ENCODE measurements around the gene SKP2. TPM values are rescaled to one million over a fixed set of nuclear protein-coding genes. Genes with fewer than 3 reads are reported as not detected.

SKP2 gene
- total RNA-seq, 2 experiments from 2014 or later = 40.8 to 49.2 TPM

- H3K4me1 Mint-ChIP-seq = peaks cover 26% of the 10 kb centered on the region
- H3K27ac Mint-ChIP-seq = no peak overlapping the region
- H3K4me3 Mint-ChIP-seq = no peak overlapping the region
- DNase-seq (no peak), ATAC-seq (ENCODE audit: low read depth) (no peak)
- no peaks in the 10 kb centered on the region for H3K9me3 Mint-ChIP-seq
- H3K36me3 Mint-ChIP-seq = peaks cover 13% of the 10 kb centered on the region
- POLR2A ChIA-PET = no interaction called here
- H3K27me3 Mint-ChIP-seq = no peaks in the 10 kb centered on the region
Measured at GRCh38 chr5:36147681-36148080, 4.2 kb upstream of the SKP2 start.

GRCh38 chr5:36150676-36151433, 1.1 kb upstream of the SKP2 start:
- POLR2A ChIA-PET = interaction anchor here (1.0 to 2.9 kb wide), 9 partner anchors 10 to 1235 kb away, joined by 3 to 36 read pairs (median 5); partner anchors contain the start of genes BRIX1, DNAJC21, NADK2 and NIPBL
- Mint-ChIP-seq H3K4me1 (peaks cover 46% of the 10 kb centered on the region), H3K27ac (peak overlapping the region; percentile 94), H3K4me3 (peak overlapping the region; percentile 96), H3K27me3 (no peaks in the 10 kb centered on the region), H3K36me3 (peaks cover 24% of the 10 kb centered on the region), H3K9me3 (no peaks in the 10 kb centered on the region)
- ATAC-seq (ENCODE audit: low read depth) = peak; percentile 20
- peak; percentile 57 for DNase-seq

- Mint-ChIP-seq H3K4me3 (peak overlapping the region; percentile 96), H3K9me3 (no peaks in the 10 kb centered on the region), H3K27ac (peak overlapping the region; percentile 94), H3K27me3 (no peaks in the 10 kb centered on the region), H3K4me1 (peaks cover 49% of the 10 kb centered on the region), H3K36me3 (peaks cover 32% of the 10 kb centered on the region)
- POLR2A ChIA-PET = interaction anchor here (0.7 to 2.9 kb wide), 11 partner anchors 9 to 1314 kb away, joined by 3 to 36 read pairs (median 5); partner anchors contain the start of genes BRIX1, DNAJC21, NADK2 and NIPBL
- DNase-seq = no peak
- no peak for ATAC-seq (ENCODE audit: low read depth)
Measured at GRCh38 chr5:36152324-36153297, 700 bp downstream of the SKP2 start.

- peaks cover 47% of the 10 kb centered on the region for H3K4me1 Mint-ChIP-seq
- DNase-seq (no peak), ATAC-seq (ENCODE audit: low read depth) (no peak)
- peaks cover 34% of the 10 kb centered on the region for H3K36me3 Mint-ChIP-seq
- no peak overlapping the region for H3K27ac Mint-ChIP-seq
- peak overlapping the region; percentile 96 for H3K4me3 Mint-ChIP-seq
- no peaks in the 10 kb centered on the region for H3K27me3 Mint-ChIP-seq
- POLR2A ChIA-PET = interaction anchor here (0.7 to 2.9 kb wide), 3 partner anchors 8 to 1238 kb away, joined by 3 to 10 read pairs (median 4); partner anchors contain the start of genes BRIX1 and RAD1
- H3K9me3 Mint-ChIP-seq = no peaks in the 10 kb centered on the region
Measured at GRCh38 chr5:36153298-36153677, 1.4 kb downstream of the SKP2 start.

GRCh38 chr5:36153726-36154125, 1.8 kb downstream of the SKP2 start:
- Mint-ChIP-seq H3K4me1 (peaks cover 47% of the 10 kb centered on the region), H3K27ac (no peak overlapping the region), H3K9me3 (no peaks in the 10 kb centered on the region), H3K36me3 (peaks cover 38% of the 10 kb centered on the region), H3K27me3 (no peaks in the 10 kb centered on the region), H3K4me3 (peak overlapping the region; percentile 96)
- DNase-seq = no peak
- ATAC-seq (ENCODE audit: low read depth) = no peak
- POLR2A ChIA-PET = interaction anchor here (1.2 kb wide), 1 partner anchor 1239 kb away, joined by 4 read pairs; the partner anchor contains the start of genes BRIX1 and RAD1

- peaks cover 46% of the 10 kb centered on the region for H3K36me3 Mint-ChIP-seq
- POLR2A ChIA-PET = no interaction called here
- H3K4me3 Mint-ChIP-seq = no peak overlapping the region
- no peak overlapping the region for H3K27ac Mint-ChIP-seq
- ATAC-seq (ENCODE audit: low read depth) (no peak), DNase-seq (no peak)
- H3K9me3 Mint-ChIP-seq = no peaks in the 10 kb centered on the region
- peaks cover 41% of the 10 kb centered on the region for H3K4me1 Mint-ChIP-seq
- H3K27me3 Mint-ChIP-seq = no peaks in the 10 kb centered on the region
Measured at GRCh38 chr5:36155291-36155690, 3.4 kb downstream of the SKP2 start.

- Mint-ChIP-seq H3K9me3 (no peaks in the 10 kb centered on the region), H3K27ac (no peak overlapping the region), H3K27me3 (no peaks in the 10 kb centered on the region), H3K4me1 (peaks cover 35% of the 10 kb centered on the region), H3K36me3 (peaks cover 44% of the 10 kb centered on the region), H3K4me3 (no peak overlapping the region)
- POLR2A ChIA-PET = no interaction called here
- DNase-seq (no peak), ATAC-seq (ENCODE audit: low read depth) (no peak)
Measured at GRCh38 chr5:36156121-36156601, 4.2 kb downstream of the SKP2 start.

GRCh38 chr5:36156619-36157018, 4.7 kb downstream of the SKP2 start:
- POLR2A ChIA-PET = no interaction called here
- DNase-seq = no peak
- Mint-ChIP-seq H3K4me3 (no peak overlapping the region), H3K36me3 (peaks cover 48% of the 10 kb centered on the region), H3K4me1 (peaks cover 40% of the 10 kb centered on the region), H3K27me3 (no peaks in the 10 kb centered on the region), H3K9me3 (no peaks in the 10 kb centered on the region), H3K27ac (no peak overlapping the region)
- ATAC-seq (ENCODE audit: low read depth) = no peak

- DNase-seq (no peak), ATAC-seq (ENCODE audit: low read depth) (no peak)
- POLR2A ChIA-PET = no interaction called here
- no peak overlapping the region for H3K4me3 Mint-ChIP-seq
- peaks cover 34% of the 10 kb centered on the region for H3K4me1 Mint-ChIP-seq
- peaks cover 56% of the 10 kb centered on the region for H3K36me3 Mint-ChIP-seq
- H3K27me3 Mint-ChIP-seq = no peaks in the 10 kb centered on the region
- no peak overlapping the region for H3K27ac Mint-ChIP-seq
- H3K9me3 Mint-ChIP-seq = no peaks in the 10 kb centered on the region
Measured at GRCh38 chr5:36158144-36158543, 6.2 kb downstream of the SKP2 start.

- no peak overlapping the region for H3K4me3 Mint-ChIP-seq
- no peak overlapping the region for H3K27ac Mint-ChIP-seq
- H3K9me3 Mint-ChIP-seq = no peaks in the 10 kb centered on the region
- ATAC-seq (ENCODE audit: low read depth) = no peak
- POLR2A ChIA-PET = interaction anchor here (2.6 kb wide), 1 partner anchor 9 kb away, joined by 10 read pairs; the partner anchor contains the start of genes LMBRD2 and SKP2
- peaks cover 20% of the 10 kb centered on the region for H3K4me1 Mint-ChIP-seq
- no peaks in the 10 kb centered on the region for H3K27me3 Mint-ChIP-seq
- H3K36me3 Mint-ChIP-seq = peaks cover 52% of the 10 kb centered on the region
- DNase-seq = no peak
Measured at GRCh38 chr5:36160617-36161016, 8.7 kb downstream of the SKP2 start.

GRCh38 chr5:36161361-36161760, 9.4 kb downstream of the SKP2 start:
- no peak for ATAC-seq (ENCODE audit: low read depth)
- no peak overlapping the region for H3K27ac Mint-ChIP-seq
- no peak overlapping the region for H3K4me3 Mint-ChIP-seq
- peaks cover 13% of the 10 kb centered on the region for H3K4me1 Mint-ChIP-seq
- POLR2A ChIA-PET = interaction anchor here (2.6 kb wide), 1 partner anchor 9 kb away, joined by 10 read pairs; the partner anchor contains the start of genes LMBRD2 and SKP2
- H3K27me3 Mint-ChIP-seq = no peaks in the 10 kb centered on the region
- H3K36me3 Mint-ChIP-seq = peaks cover 48% of the 10 kb centered on the region
- no peak for DNase-seq
- no peaks in the 10 kb centered on the region for H3K9me3 Mint-ChIP-seq

- H3K4me3 Mint-ChIP-seq = no peak overlapping the region
- no peak overlapping the region for H3K27ac Mint-ChIP-seq
- POLR2A ChIA-PET = no interaction called here
- H3K4me1 Mint-ChIP-seq = peaks cover 14% of the 10 kb centered on the region
- H3K27me3 Mint-ChIP-seq = no peaks in the 10 kb centered on the region
- no peak for DNase-seq
- peaks cover 52% of the 10 kb centered on the region for H3K36me3 Mint-ChIP-seq
- ATAC-seq (ENCODE audit: low read depth) = no peak
- no peaks in the 10 kb centered on the region for H3K9me3 Mint-ChIP-seq
Measured at GRCh38 chr5:36162810-36163486, 11.0 kb downstream of the SKP2 start.

GRCh38 chr5:36164461-36164860, 12.6 kb downstream of the SKP2 start:
- ATAC-seq (ENCODE audit: low read depth) (no peak), DNase-seq (no peak)
- no peak overlapping the region for H3K27ac Mint-ChIP-seq
- no peaks in the 10 kb centered on the region for H3K27me3 Mint-ChIP-seq
- H3K4me3 Mint-ChIP-seq = no peak overlapping the region
- peaks cover 55% of the 10 kb centered on the region for H3K36me3 Mint-ChIP-seq
- H3K9me3 Mint-ChIP-seq = no peaks in the 10 kb centered on the region
- H3K4me1 Mint-ChIP-seq = peaks cover 15% of the 10 kb centered on the region
- POLR2A ChIA-PET = no interaction called here
